Epithelial cell of esophagus (primary cell): ENCODE measurements around the gene BNIP5.
"Not testable (repeated sequence)": the region's sequence is repeated elsewhere in the genome, so short reads cannot be mapped to it uniquely, and the experiment has no call there.

Experiments
- DNase-seq: peaks from one replicate; pipeline ENCODE4 v3.0.0; 2010; ENCODE audit warnings: low read depth
- H3K4me3 ChIP-seq: 2 replicates; pipeline ENCODE4 v1.5.1; 2011; ENCODE audit warnings: mild to moderate bottlenecking, low read length, control low read depth
- CTCF ChIP-seq: IDR thresholded peaks from 2 replicates; pipeline ENCODE4 v1.5.1; 2011; ENCODE audit warnings: low read depth, mild to moderate bottlenecking, low read length, control low read depth, inconsistent platforms; ENCODE audit not compliant: insufficient read depth; ENCODE audit errors: missing control alignments

Gene BNIP5

DNA sequence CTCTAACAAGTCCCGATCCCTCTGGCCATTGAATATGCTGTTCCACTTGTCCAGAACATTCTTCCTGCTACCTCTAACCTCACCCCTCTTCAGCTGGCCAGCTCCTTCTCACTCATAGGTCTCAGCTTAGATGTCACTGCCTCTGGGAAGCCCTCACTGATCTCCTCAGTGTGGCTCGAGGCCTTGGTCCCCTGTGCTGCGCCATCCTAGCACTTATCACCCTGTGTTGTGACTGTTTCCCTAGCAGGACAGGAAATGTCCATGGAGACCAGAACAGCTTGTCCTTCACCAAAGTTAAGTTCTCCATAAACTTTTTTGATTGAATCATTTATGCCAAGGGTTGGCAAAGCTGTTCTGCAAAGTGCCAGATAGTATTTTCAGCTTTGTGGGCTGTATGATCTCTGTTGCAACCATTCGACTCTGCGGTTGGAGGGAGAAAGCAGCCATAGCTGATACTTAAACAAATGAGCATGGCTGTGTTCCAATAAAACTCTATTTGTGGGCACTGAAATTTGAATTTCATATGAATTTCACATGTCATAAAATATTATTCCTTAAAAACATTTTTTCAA lies 6.5 kb upstream of the BNIP5 start:
- H3K4me3 ChIP-seq: no peak overlapping the region
- DNase-seq: no peak
- TF ChIP-seq CTCF: no peak

DNA sequence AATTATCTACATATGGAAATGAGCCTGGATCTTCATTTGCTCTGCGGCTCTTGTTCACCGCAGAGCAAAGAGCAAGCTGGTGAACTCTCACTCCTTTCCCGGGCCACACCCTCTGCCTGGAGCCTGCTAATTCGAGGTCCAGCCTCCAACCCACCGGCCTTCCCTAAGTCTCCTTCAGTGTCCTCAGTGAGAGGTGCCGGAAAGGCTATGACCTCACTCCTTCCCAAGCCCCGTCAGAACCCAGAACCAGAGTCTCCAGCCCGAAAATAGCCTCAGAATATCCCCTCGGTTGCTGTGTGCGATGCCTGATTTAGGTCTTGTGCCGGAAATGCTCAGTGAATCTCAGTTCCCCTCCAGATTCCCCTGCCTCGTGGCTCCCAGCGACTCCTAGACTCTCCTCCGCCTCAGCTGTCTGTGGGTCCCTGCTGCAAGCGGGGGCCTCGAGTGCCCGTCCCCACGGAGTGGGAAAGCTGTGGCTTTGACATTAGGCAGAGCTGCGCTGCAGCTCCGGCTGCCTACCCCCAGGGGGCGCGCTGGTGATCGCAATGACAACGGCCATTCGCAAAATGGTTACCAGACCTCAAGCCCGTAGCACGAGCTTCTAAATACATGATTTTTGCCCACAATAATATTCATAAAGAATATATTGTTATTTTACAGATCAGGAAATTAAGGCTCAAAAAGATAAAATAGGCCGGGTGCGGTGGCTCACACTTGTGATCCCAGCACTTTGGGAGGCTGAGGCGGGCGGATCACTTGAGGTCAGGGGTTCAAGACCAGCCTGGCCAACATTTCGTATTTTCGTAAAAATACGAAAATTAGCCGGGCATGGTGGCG lies 4.1 kb upstream of the BNIP5 start:
- H3K4me3 ChIP-seq: peak overlapping the region; percentile 30
- TF ChIP-seq CTCF: peak; percentile 98
- peak; percentile 57 for DNase-seq

DNA sequence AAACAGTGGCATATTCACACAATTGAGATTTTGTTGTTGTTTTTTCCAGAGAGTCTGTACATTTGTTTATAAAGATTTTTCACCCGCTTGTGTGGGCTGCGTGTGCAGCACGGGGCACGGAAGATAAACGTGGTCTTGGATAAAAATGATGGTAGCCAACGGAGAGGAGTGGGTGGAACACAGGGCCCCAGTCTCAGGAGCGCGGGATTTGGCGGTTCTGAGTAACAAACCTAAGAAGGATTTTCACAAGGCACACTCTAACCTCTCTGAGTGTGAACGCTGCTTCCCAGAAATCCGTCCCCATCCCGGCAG lies 3.6 kb upstream of the BNIP5 start:
- DNase-seq: no peak
- TF ChIP-seq CTCF: no peak
- H3K4me3 ChIP-seq: no peak overlapping the region

- no peak overlapping the region for H3K4me3 ChIP-seq
- no peak for TF ChIP-seq CTCF
- no peak for DNase-seq
These were observed 2.5 kb upstream of the BNIP5 start for GRCh38 chr6:36339146-36339545.

DNA sequence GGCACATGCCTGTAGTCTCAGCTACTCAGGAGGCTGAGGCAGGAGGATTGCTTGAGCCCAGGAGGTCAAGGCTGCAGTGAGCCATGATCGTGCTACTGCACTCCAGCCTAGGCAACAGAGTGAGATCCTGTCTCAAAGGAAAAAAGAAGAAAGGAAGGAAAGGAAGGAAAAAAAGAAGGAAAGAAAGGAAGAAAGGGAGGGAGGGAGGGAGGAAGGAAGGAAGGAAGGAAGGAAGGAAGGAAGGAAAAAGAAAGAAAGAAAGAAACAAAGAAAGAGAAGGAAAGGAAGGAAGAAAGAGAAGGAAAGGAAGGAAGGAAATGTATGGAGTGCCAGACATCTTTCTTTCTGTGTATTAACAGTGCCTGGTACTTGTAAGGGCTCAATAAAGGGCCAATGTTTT lies 1.5 kb upstream of the BNIP5 start:
- not testable (repeated sequence) for DNase-seq, H3K4me3 ChIP-seq

DNA sequence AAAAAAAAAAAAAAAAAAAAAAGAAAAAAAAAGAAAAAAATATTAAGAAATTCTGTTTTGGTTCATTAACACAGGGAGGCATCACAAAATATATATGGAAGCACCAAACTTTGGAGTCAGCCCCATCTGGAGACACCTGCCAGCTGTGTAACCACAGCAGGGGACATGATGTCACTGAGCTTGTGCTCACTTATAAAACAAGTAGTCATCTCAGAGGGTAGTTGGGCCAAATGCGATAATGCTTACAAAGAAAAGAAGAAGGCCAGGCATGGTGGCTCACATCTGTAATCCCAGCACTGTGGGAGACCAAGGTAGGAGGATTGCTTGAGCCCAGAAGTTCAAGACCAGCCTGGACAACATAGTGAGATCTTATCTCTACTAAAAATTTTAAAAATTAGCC lies 1.1 kb upstream of the BNIP5 start:
- DNase-seq: no peak

DNA sequence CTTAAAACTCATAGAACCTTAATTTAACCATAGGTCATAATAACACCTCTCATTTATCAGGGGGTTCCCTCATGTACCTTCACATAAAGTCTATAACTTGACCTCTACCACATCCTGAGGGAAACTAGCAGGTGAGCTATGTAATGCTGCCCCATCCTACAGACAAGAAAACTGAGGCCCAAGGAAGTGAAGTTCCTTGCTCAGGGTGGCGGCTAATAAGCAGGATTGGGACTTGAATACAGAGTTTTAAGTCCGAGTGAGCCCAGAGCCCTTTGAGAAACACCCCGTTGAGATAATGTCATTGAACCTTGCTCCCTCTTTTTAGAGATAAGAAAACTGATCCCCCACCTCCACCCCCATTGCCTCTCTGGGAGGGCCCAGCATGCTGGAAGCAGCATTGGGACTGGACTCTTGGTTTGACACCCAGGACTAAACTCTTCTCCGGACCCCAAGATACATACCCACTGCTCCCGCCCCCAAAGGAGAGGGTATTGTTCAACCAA lies 429 bp downstream of the BNIP5 start:
- no peak for TF ChIP-seq CTCF
- H3K4me3 ChIP-seq: no peak overlapping the region
- DNase-seq: no peak

More for the DNA sequence above, 1.1 kb upstream of the BNIP5 start:
- H3K4me3 ChIP-seq: no peak overlapping the region
- TF ChIP-seq CTCF: no peak
